Endometrial microvascular endothelial cells (primary cell): Measurements from ENCODE around the gene DNAJB12. TPM values are rescaled to one million over a fixed set of nuclear protein-coding genes. Genes with fewer than 3 reads are reported as not detected.
"Not testable (repeated sequence)": the region's sequence is repeated elsewhere in the genome, so short reads cannot be mapped to it uniquely, and the experiment has no call there.

Experiments
- in situ Hi-C: cut with HindIII; loops from 2 replicates; pipeline ENCODE4 v1.10.0; 2017; ENCODE audit warnings: low sequenced_read_pairs, low pct_unique_long_range_greater_than_20kb; ENCODE audit errors: inconsistent ontology term
- total RNA-seq: library from RNA; depleted of rRNA; stranded (reverse); fragments of >200 nt; gene quantifications from one replicate; pipeline ENCODE4 v1.2.3, GENCODE V29; 2015; ENCODE audit errors: inconsistent ontology term

Gene DNAJB12
- total RNA-seq, 1 donor from 2014 or later: 33.5 TPM

GRCh38 chr10:72306215-72306760, 48.4 kb downstream of the DNAJB12 start:
- in situ Hi-C loops: no loop called here

GRCh38 chr10:72303424-72304128, 51.1 kb downstream of the DNAJB12 start:
- in situ Hi-C loops: no loop called here

GRCh38 chr10:72298592-72299519, 55.9 kb downstream of the DNAJB12 start:
- in situ Hi-C loops: no loop called here

GRCh38 chr10:72297805-72298591, 56.7 kb downstream of the DNAJB12 start:
- in situ Hi-C loops: no loop called here

- in situ Hi-C loops: no loop called here
Observed at GRCh38 chr10:72297281-72297804, 57.4 kb downstream of the DNAJB12 start.

- in situ Hi-C loops: not testable (repeated sequence)
Observed at GRCh38 chr10:72296829-72297280, 57.9 kb downstream of the DNAJB12 start.

- in situ Hi-C loops: no loop called here
Observed at GRCh38 chr10:72295330-72295910, 59.3 kb downstream of the DNAJB12 start.

- in situ Hi-C loops: no loop called here
Observed at GRCh38 chr10:72292223-72292691, 62.5 kb downstream of the DNAJB12 start.

GRCh38 chr10:72291019-72291532, 63.6 kb downstream of the DNAJB12 start:
- in situ Hi-C loops: no loop called here

GRCh38 chr10:72285972-72286521, 68.7 kb downstream of the DNAJB12 start:
- in situ Hi-C loops: no loop called here

GRCh38 chr10:72283131-72283530, 71.6 kb downstream of the DNAJB12 start:
- in situ Hi-C loops: no loop called here

Other genes starting within 250 kb of the DNAJB12 start
- 45.6 TPM for gene ANAPC16, start 138.9 kb downstream of the DNAJB12 start, total RNA-seq
- gene ASCC1, start 138.6 kb downstream of the DNAJB12 start, total RNA-seq: 61.0 TPM
- 91.4 TPM for gene DDIT4, start 81.0 kb downstream of the DNAJB12 start, total RNA-seq